ENCODE data around the gene NTSR2.

The NTSR2 gene

DNA sequence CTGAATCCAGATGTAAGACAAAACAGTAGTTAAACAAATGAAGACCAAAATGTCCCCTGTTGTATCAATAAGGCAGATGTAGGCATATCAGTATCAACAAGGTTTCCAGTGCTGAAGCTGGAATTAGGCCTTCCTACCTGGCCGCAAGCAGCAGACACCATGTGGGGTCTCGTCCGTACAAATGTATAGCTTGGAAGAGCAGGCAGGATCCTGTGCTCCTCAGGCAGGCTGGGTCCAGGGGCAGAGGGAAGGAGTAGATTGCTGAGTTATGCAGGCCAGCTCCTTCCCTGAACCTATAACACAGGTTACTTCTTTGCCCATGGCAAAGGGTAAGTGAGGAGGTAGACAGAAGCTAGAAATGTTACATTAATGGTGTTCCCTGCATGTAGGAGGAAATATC lies 23.5 kb downstream of the NTSR2 start:
- no peaks in the 10 kb centered on the region for H3K27me3 ChIP-seq
- H3K4me2 ChIP-seq, result no peak overlapping the region
- no peaks in the 10 kb centered on the region for H4K20me1 ChIP-seq
- no peak overlapping the region for H3K4me3 ChIP-seq
- peaks cover 0 to 6% (median 0%) of the 10 kb centered on the region in 10 experiments; a peak in 3 of 20 replicates for H3K4me1 ChIP-seq
- H3K36me3 ChIP-seq, result no peaks in the 10 kb centered on the region
- H3K9me3 ChIP-seq (replicated peaks in 1 of 11), result peaks cover 15 to 24% (median 19%) of the 10 kb centered on the region in 11 experiments
- no peak for TF ChIP-seq Cebpa-rat (IDR thresholded peaks at IDR 0.05)
- no peak overlapping the region for H3K27ac ChIP-seq
- H3K9ac ChIP-seq, result no peak overlapping the region

DNA sequence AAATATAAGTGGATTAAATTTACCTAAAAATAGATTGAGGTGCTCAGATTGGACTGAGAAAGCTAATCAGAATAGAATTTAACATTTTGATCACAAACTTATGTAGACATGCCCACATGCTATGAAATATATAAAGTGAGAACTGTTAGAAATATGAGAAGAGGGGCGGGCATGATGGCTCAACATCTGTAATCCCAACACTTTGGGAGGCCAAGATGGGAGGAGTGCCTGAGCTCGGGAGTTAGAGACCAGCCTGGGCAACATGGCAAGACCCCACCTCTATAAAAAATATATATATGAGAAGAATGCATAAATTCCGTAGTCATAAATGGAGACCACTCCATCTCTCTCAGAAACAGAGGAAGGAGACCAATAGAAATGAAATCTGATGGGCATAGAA lies 25.7 kb downstream of the NTSR2 start:
- peaks cover 15 to 24% (median 19%) of the 10 kb centered on the region in 11 experiments for H3K9me3 ChIP-seq (replicated peaks in 1 of 11)
- H4K20me1 ChIP-seq, result no peaks in the 10 kb centered on the region
- H3K4me1 ChIP-seq, result no peaks in the 10 kb centered on the region
- H3K27me3 ChIP-seq, result no peaks in the 10 kb centered on the region
- no peaks in the 10 kb centered on the region; a peak in 1 of 22 replicates for H3K36me3 ChIP-seq
- no peak overlapping the region for H3K27ac ChIP-seq
- no peak overlapping the region for H3K4me3 ChIP-seq
- TF ChIP-seq Cebpa-rat (IDR thresholded peaks at IDR 0.05), result no peak
- no peak overlapping the region for H3K4me2 ChIP-seq
- no peak overlapping the region for H3K9ac ChIP-seq

DNA sequence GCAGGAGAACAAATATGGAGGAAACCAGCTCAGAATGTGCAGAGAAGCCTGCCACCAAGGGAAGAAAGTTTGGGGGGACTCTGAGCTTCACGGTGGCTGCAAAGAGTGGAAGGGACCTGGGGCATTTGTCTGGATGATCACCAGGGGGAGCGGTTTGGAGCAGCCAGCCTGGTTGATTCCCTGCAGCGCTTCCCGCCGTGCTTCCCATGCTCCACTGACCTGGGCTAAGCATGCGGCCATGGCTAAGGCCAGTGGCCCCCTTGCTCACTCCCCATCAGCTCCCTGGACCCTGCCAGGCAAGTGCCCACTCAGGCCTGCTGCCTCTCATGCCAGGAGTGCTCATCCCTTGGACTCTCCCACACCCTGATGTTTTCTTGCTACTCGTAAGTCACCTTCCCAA lies 27.0 kb downstream of the NTSR2 start:
- no peak overlapping the region for H3K27ac ChIP-seq
- no peaks in the 10 kb centered on the region for H3K27me3 ChIP-seq
- no peak overlapping the region for H3K4me2 ChIP-seq
- no peaks in the 10 kb centered on the region for H3K4me1 ChIP-seq
- no peak overlapping the region for H3K4me3 ChIP-seq
- peaks cover 12 to 17% (median 15%) of the 10 kb centered on the region in 11 experiments for H3K9me3 ChIP-seq (replicated peaks in 1 of 11)
- H3K9ac ChIP-seq, result no peak overlapping the region
- H3K36me3 ChIP-seq, result no peaks in the 10 kb centered on the region; a peak in 1 of 22 replicates
- H4K20me1 ChIP-seq, result no peaks in the 10 kb centered on the region
- TF ChIP-seq Cebpa-rat (IDR thresholded peaks at IDR 0.05), result no peak

DNA sequence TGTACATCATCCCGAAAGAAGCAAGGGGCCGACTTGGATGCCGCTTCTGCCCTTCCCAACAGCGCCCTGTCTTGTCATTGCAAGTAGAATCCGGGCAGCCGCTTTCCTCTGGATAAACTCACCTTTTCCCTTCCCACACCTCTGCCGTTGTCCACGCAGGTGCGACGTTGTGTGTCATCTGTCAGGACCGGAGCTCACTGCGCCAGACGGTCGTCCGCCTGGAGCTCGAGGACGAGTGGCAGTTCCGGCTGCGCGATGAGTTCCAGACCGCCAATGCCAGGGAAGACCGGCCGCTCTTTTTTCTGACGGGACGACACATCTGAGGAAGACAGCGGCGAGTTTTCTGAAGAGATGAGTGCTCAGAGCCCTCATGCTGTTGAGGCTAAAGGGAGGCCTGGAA lies 29.9 kb downstream of the NTSR2 start:
- Histone ChIP-seq H3K9me3 (replicated peaks in 1 of 11) (no peaks in the 10 kb centered on the region), H3K36me3 (no peaks in the 10 kb centered on the region; a peak in 1 of 22 replicates), H3K4me1 (no peaks in the 10 kb centered on the region), H4K20me1 (no peaks in the 10 kb centered on the region), H3K9ac (no peak overlapping the region), H3K27me3 (no peaks in the 10 kb centered on the region), H3K4me2 (no peak overlapping the region), H3K4me3 (no peak overlapping the region), H3K27ac (no peak overlapping the region)
- TF ChIP-seq Cebpa-rat (IDR thresholded peaks at IDR 0.05), result no peak

DNA sequence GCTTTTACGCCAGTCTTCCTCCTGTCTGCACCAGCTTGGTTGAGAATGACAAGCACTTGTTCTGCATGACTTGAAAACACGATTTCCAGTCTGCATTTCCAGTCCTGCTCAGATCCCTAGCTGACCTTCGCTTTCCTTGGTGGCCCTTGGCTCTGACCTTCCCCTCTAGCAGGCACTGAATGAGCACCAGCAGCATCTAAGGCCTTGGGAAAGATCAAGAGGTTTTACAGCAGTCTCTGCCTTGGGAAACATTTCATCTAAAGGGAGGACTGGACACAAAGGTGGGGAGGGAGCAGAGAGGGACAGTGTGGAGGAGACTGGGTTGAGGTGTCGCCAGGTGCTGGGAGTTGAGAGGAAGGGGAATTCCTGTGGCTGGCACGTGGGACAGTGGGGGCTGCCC lies 30.5 kb downstream of the NTSR2 start:
- H3K27me3 ChIP-seq, result no peaks in the 10 kb centered on the region
- no peak for TF ChIP-seq Cebpa-rat (IDR thresholded peaks at IDR 0.05)
- no peak overlapping the region for H3K4me2 ChIP-seq
- H4K20me1 ChIP-seq, result no peaks in the 10 kb centered on the region; a peak in 1 of 22 replicates
- no peak overlapping the region for H3K27ac ChIP-seq
- no peaks in the 10 kb centered on the region for H3K4me1 ChIP-seq
- no peaks in the 10 kb centered on the region; a peak in 1 of 22 replicates for H3K36me3 ChIP-seq
- no peaks in the 10 kb centered on the region for H3K9me3 ChIP-seq (replicated peaks in 1 of 11)
- H3K4me3 ChIP-seq, result no peak overlapping the region
- no peak overlapping the region for H3K9ac ChIP-seq

DNA sequence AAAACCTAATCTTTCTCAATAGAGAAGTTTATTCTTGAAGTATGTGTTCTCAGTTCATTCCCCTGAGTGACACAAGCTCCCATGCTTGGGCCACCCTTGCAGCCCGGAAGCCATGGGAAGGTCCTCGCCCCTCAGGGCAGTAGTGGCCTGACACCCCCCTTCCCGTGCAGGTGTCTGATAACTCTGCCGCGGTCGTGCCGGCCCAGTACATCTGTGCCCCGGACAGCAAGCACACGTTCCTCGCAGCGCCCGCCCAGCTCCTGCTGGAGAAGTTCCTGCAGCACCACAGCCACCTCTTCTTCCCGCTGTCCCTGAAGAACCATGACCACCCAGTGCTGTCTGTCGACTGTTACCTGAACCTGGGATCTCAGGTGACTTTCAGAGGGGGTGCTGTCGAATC lies 32.4 kb downstream of the NTSR2 start:
- TF ChIP-seq Cebpa-rat (IDR thresholded peaks at IDR 0.05), result no peak
- H3K36me3 ChIP-seq, result peaks cover 0 to 5% (median 0%) of the 10 kb centered on the region in 11 experiments; a peak in 1 of 22 replicates

DNA sequence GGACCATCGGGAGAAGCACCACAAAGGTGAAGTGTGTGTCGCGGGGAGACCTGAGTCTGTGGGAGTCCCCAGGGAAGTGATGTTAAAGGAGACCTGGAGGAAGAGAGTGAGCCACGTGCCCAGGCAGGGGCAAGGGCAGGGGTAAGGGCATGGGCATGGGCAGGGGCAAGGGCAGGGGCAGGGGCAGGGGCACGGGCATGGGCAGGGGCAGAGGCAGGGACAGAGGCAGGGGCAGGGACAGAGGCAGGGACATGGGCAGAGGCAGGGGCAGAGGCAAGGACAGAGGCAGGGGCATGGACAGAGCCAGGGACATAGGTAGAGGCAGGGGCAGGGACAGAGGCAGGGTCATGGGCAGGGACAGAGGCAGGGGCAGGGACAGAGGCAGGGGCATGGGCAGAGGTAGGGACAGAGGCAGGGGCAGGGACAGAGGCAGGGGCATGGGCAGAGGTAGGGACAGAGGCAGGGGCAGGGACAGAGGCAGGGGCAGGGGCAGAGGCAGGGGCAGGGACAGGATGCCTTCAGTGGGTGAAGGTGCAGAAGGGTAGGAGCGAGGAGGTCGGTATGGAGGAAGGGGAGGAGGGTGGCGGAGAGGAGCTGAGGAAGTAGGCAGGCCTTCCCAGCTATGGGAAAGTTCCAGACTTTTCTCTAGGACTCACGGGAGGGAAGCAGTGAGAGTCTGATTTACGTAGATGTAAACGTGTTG lies 33.3 kb downstream of the NTSR2 start:
- H3K27ac ChIP-seq, result no peak overlapping the region
- H3K9me3 ChIP-seq (replicated peaks in 1 of 11), result no peaks in the 10 kb centered on the region
- peaks cover 0 to 5% (median 0%) of the 10 kb centered on the region in 11 experiments; a peak in 1 of 22 replicates for H3K36me3 ChIP-seq
- TF ChIP-seq Cebpa-rat (IDR thresholded peaks at IDR 0.05), result no peak
- H3K27me3 ChIP-seq, result no peaks in the 10 kb centered on the region
- H3K9ac ChIP-seq, result no peak overlapping the region
- H3K4me2 ChIP-seq, result no peak overlapping the region
- H4K20me1 ChIP-seq, result no peaks in the 10 kb centered on the region; a peak in 1 of 22 replicates
- no peak overlapping the region for H3K4me3 ChIP-seq
- no peaks in the 10 kb centered on the region for H3K4me1 ChIP-seq

More for the DNA sequence above, 32.4 kb downstream of the NTSR2 start:
- Histone ChIP-seq H3K27me3 (no peaks in the 10 kb centered on the region), H3K4me1 (no peaks in the 10 kb centered on the region), H3K4me2 (no peak overlapping the region), H4K20me1 (no peaks in the 10 kb centered on the region; a peak in 1 of 22 replicates), H3K27ac (no peak overlapping the region), H3K9me3 (replicated peaks in 1 of 11) (no peaks in the 10 kb centered on the region), H3K9ac (no peak overlapping the region), H3K4me3 (no peak overlapping the region)

DNA sequence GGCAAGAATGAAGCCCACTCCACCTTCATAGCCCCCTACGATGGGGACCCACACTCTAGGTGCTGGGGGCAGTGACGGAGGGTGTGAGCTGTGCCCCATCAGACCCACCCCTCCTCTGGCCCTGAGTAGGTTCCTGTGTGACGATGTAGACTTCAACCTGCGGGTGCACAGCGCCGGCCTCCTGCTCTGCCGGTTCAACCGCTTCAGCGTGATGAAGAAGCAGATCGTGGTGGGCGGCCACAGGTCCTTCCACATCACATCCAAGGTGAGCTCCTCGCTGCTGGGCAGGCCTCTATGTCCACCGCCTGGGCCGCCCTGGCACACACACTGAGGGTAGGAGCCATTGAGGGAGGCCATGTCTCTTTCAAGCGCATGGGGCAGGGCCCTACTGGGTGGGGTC lies 34.9 kb downstream of the NTSR2 start:
- Histone ChIP-seq H3K4me3 (no peak overlapping the region), H3K27ac (no peak overlapping the region), H3K9ac (no peak overlapping the region), H3K4me1 (no peaks in the 10 kb centered on the region), H3K9me3 (replicated peaks in 1 of 11) (no peaks in the 10 kb centered on the region), H3K36me3 (peaks cover 0 to 5% (median 0%) of the 10 kb centered on the region in 11 experiments; a peak in 1 of 22 replicates), H3K27me3 (no peaks in the 10 kb centered on the region), H3K4me2 (no peak overlapping the region), H4K20me1 (no peaks in the 10 kb centered on the region; a peak in 1 of 22 replicates)
- no peak for TF ChIP-seq Cebpa-rat (IDR thresholded peaks at IDR 0.05)

DNA sequence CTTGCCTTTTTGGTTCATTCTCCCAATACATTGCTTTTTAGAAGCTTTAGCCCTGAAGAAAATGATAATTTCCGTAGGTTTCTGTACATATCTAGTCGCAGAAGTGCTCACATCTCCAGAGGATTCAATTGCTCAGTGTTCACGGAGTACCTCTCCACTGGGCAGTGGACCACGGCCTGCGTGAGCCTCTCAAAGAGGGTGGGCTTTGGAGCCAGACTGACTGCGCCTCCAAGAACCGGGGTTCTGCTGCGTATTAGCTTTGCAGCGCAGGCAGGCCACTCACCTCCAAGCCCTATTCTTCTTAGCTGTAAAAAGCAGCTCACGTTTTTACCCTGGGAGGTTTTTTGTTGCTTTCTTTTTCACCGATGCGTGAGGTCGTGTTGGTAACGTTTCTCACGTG lies 35.4 kb downstream of the NTSR2 start:
- H3K4me2 ChIP-seq, result no peak overlapping the region
- H3K36me3 ChIP-seq, result peaks cover 0 to 5% (median 0%) of the 10 kb centered on the region in 11 experiments; a peak in 1 of 22 replicates
- H4K20me1 ChIP-seq, result peaks cover 0 to 3% (median 0%) of the 10 kb centered on the region in 11 experiments; a peak in 1 of 22 replicates
- H3K4me3 ChIP-seq, result no peak overlapping the region
- TF ChIP-seq Cebpa-rat (IDR thresholded peaks at IDR 0.05), result no peak
- H3K27ac ChIP-seq, result no peak overlapping the region
- no peaks in the 10 kb centered on the region for H3K4me1 ChIP-seq
- no peaks in the 10 kb centered on the region for H3K9me3 ChIP-seq (replicated peaks in 1 of 11)
- no peaks in the 10 kb centered on the region for H3K27me3 ChIP-seq
- H3K9ac ChIP-seq, result no peak overlapping the region
